Stimulated activated CD8-positive, alpha-beta memory T cell treated with anti-CD3 and anti-CD28 coated beads, Interleukin-4, amount 100 ng/mL, for 48 hours (primary cell): ENCODE data around the gene TBC1D2B.

Source experiments
- DNase-seq: peaks from one replicate; pipeline ENCODE4 v3.0.0-alpha.2; 2020

The TBC1D2B gene

DNA sequence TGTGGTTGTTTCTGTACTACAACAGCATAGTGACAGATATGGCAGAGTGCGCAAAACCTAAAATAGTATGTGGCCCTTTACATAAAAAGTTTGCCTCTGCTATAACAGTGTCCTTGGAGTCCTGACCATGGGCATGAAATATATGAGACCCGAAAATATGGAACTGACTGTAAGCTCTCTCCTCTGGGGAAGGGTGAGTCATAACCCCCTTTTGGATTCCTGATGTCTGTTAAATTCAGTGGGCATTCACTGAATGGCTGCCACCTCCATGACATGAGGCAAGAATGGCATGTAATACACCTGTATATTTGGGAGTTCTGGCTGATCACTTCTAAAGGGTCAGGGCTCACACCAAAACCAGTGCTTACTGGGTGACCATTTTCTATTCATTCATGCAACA, 6.1 kb downstream of the TBC1D2B start:
- no peak for DNase-seq

- DNase-seq: peak; percentile 63
Measured at GRCh38 chr15:78070049-78070700, 7.3 kb downstream of the TBC1D2B start.

GRCh38 chr15:78069462-78070029, 8.0 kb downstream of the TBC1D2B start:
- DNase-seq: no peak

GRCh38 chr15:78069052-78069414, 8.5 kb downstream of the TBC1D2B start:
- DNase-seq: no peak

- no peak for DNase-seq
Measured at GRCh38 chr15:78067328-78068228, 9.9 kb downstream of the TBC1D2B start.

- DNase-seq: no peak
Measured at GRCh38 chr15:78065973-78066946, 11.3 kb downstream of the TBC1D2B start.

DNA sequence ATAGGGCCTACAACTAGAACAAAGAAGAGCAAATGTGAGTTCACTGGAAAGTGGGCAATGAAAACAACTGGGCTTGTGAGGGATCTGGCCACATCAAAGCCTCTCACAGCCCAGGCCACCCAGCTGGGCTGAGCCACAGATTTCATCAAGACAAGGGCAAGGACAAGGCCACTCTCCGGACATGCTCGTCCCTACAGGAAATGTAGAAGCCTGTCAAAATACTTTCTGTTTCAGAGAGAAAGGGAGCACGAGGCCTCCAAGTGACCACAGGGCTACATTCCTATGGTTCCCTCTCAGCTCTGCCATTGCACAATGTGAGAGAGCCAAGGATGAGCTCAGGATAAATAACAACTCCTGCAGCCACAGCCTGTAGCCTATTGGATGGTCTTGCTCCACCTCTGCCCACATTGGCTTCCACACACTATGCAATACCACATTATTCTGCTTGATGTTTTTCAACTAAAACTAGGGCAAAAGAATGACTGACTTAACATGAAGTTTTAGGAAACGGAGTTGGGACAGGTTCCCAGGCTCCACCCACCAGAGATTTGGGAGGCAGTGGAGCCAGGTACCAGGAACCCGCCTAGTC, 12.1 kb downstream of the TBC1D2B start:
- no peak for DNase-seq

- DNase-seq: no peak
Measured at GRCh38 chr15:78064544-78064943, 13.0 kb downstream of the TBC1D2B start.

GRCh38 chr15:78063970-78064385, 13.5 kb downstream of the TBC1D2B start:
- no peak for DNase-seq

DNA sequence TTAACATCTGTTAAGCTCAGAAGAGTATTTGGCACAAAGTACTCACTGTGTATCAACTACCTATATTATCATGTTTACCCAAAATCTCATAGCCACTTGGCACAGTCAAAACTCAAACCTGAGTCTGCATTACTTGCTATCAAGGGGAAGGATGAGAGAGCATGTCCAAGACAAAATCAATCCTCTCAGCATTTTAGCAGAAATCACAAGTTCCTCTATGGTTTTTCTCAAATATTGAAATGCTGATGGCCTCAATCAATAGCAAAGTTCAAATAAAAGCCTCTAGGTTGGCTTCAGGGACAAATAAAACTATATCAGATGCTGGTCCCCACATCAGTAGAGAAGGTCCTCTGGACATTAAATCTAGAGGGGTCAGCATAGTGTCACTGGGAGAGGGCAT, 14.3 kb downstream of the TBC1D2B start:
- no peak for DNase-seq

GRCh38 chr15:78061963-78062427, 15.5 kb downstream of the TBC1D2B start:
- no peak for DNase-seq

DNA sequence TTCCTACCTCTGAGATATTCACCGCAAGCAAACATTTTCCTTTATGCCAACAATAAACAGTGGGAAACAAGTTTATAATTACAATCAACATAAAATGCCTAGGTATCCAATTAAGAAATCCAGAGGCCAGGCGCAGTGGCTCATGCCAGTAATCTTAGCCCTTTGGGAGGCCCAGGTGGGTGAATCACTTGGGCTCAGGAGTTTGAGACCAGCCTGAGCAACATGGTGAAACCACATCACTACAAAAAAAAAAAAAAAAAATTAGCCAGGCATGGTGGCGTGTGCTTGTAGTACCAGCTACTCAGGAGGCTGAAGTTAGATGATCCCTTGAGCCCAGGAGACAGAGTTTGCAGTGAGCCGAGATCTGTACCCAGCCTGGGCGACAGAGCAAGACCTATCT, 17.3 kb downstream of the TBC1D2B start:
- DNase-seq: no peak

DNA sequence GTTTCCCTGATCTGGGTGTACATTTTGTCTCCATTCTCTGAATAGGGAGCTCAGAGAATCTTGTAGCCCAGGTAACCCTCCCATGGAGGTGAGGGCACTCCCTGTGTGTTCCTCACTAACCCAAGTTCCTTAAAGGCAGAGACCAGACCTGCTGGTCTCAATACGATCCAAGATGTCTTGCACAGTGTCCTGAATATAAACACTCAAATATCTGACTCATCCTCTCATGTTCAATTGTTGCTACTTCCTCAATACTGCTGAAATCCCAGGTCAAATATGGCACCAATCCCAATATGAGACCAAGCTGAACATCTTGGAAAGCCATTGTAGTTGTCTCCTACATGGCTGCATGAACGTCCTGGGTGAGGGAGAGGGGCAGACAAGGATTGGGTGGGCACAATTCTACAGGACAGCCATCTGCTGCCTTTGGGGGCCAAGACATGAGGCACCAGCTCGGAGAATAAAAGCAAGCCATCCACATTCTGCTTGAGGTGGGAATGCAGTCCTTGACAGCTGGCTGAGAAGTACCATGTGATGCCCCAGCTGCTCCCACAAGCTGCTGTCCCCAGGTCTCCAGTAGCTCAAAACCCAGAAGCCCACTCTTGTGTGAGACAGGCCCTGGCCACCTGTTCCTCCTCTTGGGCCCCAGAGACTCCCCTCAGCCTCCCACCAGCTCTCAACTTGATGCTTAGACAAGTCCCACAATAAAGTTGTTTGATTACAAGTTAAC, 18.2 kb downstream of the TBC1D2B start:
- DNase-seq: no peak

DNA sequence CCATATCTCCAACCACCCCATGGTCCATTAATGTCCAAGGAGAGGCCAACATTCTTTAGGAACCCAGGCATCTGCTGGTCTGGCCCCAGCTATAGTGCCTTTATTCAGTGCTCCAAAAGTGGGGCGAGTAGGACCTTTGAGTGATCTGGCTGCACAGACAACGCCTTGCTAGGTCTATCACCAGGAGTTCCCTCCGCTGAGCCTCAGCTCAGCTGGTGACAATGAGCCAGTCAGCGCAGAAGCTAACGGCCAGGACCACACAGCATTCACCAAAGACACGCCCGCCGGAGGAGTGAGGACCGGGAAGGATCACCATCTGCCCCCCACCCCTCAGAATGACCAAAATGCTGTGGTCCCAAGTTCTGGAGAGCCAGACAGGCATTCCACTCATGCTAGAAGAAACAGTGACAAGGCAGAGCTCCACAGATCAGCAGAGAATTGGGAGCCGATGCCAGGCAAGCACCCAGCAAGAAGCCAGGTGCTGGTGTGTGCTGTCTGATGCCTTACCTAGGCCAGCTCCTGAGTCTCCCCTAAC, 19.0 kb downstream of the TBC1D2B start:
- DNase-seq: no peak

GRCh38 chr15:78057803-78058202, 19.7 kb downstream of the TBC1D2B start:
- no peak for DNase-seq

DNA sequence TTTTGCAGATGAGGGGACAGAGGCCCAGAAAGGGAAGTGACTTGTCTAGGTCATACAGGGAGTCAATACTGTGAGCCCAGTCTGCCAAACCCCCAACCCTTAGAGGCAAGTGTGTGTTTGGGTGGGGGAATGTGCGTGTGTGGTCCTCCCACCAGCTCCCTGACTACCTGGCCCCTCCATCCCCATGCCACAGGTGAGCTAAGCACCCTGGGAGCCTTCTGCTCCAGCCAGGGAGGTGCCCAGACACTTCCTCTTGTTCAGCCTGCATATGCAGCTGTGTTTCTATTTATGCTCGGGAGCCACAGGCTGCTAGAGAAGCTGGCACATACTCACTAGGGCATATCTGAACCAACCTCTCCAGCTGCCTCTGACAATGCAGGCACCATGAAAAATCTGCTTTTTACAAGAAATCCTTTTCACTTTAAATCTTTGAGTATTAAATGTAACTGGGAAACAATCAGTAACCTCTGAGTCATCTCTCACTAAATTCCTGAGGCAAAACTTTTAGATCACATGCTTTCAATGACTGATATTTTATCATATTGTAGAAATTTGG, 20.7 kb downstream of the TBC1D2B start:
- DNase-seq: no peak

DNA sequence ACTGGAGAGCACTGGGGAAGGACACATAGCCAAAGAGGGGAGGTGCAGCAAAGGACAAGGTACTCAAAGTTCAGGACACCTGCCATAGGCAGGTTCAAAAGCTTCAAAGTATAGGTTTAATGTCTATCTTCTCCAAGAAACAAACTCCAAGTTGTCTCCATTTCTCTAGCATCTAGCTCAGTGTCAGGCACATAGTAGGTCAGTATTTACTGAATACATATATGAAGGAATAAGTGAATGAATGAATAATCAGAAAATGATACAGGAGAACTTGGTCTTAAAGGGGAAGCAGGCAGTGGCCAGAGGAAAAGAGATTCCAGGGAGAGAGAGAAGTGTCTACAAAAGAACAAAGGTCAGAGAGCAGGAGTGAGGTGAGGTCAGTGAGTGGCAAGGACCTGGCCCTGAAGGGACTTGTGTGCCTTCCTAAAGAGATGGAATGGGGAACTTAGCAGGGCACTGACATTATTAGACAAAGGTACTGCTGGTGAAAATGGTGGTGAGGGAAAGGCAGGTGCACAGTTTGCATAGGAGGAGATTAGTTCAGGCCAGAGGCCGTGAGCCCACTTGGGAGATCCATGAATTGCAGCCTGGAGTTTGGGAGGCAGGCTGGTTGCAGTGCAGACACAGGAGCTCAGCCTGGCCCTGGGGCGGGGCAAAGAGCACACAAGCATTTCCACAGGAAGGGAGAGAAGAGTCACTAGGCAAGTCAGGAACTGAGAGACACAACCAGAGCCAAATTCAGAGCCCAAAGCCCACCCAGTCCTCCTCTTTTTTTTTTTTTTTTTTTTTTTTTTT, 21.4 kb downstream of the TBC1D2B start:
- DNase-seq: no peak

- peak; percentile 24 for DNase-seq
Measured at GRCh38 chr15:78054966-78055365, 22.5 kb downstream of the TBC1D2B start.

DNA sequence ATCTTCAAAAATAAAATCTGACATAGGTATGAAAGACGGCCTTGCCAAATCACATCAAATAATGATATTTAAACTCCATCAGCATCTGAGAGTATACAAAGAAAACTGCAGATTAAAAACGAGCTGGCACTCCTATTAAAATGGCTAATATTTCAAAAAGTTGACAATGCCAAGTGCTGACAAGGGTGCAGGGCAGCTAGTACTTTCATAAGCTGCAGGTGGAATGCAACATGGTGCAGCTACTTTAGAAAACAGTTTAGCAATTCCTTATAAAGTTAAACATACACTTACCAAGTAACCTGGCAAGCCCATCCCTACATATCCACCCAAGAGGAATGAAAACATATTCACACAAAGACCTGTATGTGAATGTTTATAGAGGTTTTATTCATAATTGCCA, 23.0 kb downstream of the TBC1D2B start:
- no peak for DNase-seq

DNA sequence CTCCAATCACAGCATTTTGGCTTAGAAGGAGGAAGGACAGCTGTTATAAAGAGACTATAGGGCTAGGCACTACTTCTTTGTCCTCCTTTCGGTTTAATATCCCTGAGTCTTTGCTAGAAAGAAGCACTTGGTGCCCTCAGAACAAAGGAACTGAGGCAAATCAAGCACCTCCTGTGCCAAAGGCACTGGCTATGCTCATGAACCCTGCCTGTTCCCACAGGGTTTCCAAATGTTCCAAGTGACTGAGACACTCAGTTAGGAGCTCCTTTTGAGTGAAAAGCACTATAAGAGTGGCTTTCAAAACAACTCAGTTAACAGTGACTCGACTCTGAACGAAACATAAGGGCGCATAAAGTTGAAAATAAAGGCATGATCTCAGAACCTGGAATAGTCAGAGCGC, 25.0 kb downstream of the TBC1D2B start:
- DNase-seq: no peak
